ENCODE measurements around the gene KRT5. TPM values are rescaled to one million over a fixed set of nuclear protein-coding genes. Genes with fewer than 3 reads are reported as not detected.

Gene KRT5
- total and polyA plus RNA-seq, 2 donors (not counting 3 experiments of a cell fraction or from before 2014, with no cell fraction given) = 0.32 to 0.86 TPM

DNA sequence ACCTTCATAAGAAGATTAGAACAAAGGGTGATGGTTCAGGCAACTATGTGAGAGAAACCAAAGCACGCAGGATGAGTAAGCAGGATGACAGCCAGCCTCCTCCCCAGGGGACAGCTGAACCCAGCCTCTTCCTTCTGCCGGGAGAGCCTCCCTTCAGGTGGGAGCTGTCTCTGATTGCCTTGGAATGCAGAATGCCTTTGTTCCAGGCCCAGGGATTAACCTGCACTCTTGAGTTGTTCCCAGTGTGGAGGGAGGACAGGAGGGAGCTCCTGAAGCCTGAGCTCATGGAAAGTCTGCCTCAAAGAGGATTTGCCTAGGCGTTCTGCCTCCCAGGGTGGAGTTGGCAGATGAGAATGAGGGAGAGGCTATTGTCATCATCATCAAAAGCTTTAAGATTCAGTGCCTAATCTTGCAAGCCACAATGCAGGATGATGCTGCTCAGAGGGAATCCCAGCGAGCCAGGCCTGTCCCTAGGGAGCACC lies 23.6 kb downstream of the KRT5 start:
- intact Hi-C loops (cut with micrococcal nuclease) (no loop called here), dilution Hi-C loops (cut with MboI; ENCODE audit: extremely low pct_ligation_motif_present, low sequenced_read_pairs) (no loop called here)
- Histone ChIP-seq H3K4me3 (replicated peaks in 1 of 3; ENCODE audit: insufficient read depth in 1 of 3, low read depth in 1 of 3, low read length in 3 of 3) (no peak overlapping the region), H3K9me3 (replicated peaks; ENCODE audit: control insufficient read depth, insufficient read depth, low read length) (no peaks in the 10 kb centered on the region), H3K9ac (replicated peaks; ENCODE audit: extremely low read depth, insufficient read depth, low read length) (no peak overlapping the region), H2AFZ (ENCODE audit: low read depth, low read length) (no peak overlapping the region), H3K4me2 (ENCODE audit: insufficient read depth, low read length) (no peak overlapping the region), H3K27ac (ENCODE audit: insufficient read depth, low read depth, low read length) (no peak overlapping the region), H3K4me1 (ENCODE audit: control insufficient read depth, extremely low read depth, insufficient read depth, low read length) (no peaks in the 10 kb centered on the region), H3K36me3 (ENCODE audit: control insufficient read depth in 2 of 2, extremely low read depth in 1 of 2, insufficient read depth in 2 of 2, low read length in 2 of 2) (no peaks in the 10 kb centered on the region), H3K27me3 (ENCODE audit: control insufficient read depth in 2 of 2, insufficient read depth in 2 of 2, low read length in 2 of 2) (peaks cover 10% of the 10 kb centered on the region in 2 experiments), H4K20me1 (replicated peaks; ENCODE audit: control insufficient read depth, extremely low read depth, insufficient read depth, low read length) (no peaks in the 10 kb centered on the region), H3K9me1 (replicated peaks; ENCODE audit: control insufficient read depth, extremely low read depth, insufficient read depth, low read length) (no peaks in the 10 kb centered on the region), H3K79me2 (ENCODE audit: control insufficient read depth, insufficient read depth, low read length) (no peaks in the 10 kb centered on the region)
- POLR2A ChIA-PET = no interaction called here
- no peak for FAIRE-seq
- TF ChIP-seq, protein P1, sequence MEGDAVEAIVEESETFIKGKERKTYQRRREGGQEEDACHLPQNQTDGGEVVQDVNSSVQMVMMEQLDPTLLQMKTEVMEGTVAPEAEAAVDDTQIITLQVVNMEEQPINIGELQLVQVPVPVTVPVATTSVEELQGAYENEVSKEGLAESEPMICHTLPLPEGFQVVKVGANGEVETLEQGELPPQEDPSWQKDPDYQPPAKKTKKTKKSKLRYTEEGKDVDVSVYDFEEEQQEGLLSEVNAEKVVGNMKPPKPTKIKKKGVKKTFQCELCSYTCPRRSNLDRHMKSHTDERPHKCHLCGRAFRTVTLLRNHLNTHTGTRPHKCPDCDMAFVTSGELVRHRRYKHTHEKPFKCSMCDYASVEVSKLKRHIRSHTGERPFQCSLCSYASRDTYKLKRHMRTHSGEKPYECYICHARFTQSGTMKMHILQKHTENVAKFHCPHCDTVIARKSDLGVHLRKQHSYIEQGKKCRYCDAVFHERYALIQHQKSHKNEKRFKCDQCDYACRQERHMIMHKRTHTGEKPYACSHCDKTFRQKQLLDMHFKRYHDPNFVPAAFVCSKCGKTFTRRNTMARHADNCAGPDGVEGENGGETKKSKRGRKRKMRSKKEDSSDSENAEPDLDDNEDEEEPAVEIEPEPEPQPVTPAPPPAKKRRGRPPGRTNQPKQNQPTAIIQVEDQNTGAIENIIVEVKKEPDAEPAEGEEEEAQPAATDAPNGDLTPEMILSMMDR (IDR thresholded peaks at IDR 0.05; ENCODE audit: extremely low read depth in 1 of 2, insufficient read depth in 1 of 2, low read depth in 1 of 2, low read length in 2 of 2) = no peak
- TF ChIP-seq MAX (IDR thresholded peaks at IDR 0.05; ENCODE audit: insufficient read depth, insufficient read length) (no peak), EZH2 (IDR thresholded peaks at IDR 0.05; ENCODE audit: borderline replicate concordance, low read depth, low read length, severe bottlenecking) (no peak), FOS (IDR thresholded peaks at IDR 0.05; ENCODE audit: borderline replicate concordance, insufficient read depth, low read length) (no peak), JUN (IDR thresholded peaks at IDR 0.05; ENCODE audit: borderline replicate concordance, insufficient read depth, insufficient read length, low read depth) (no peak), POLR2AphosphoS5 (IDR thresholded peaks at IDR 0.05; ENCODE audit: insufficient read depth, low read depth, low read length) (no peak)
- DNase-seq (ENCODE audit: low read depth, low spot score) = no peak
- no TSS peak for BruUV-seq (replicated peaks)
- CTCF ChIA-PET = no interaction called here
